Heart right ventricle (tissue), 16 donors: ENCODE results near the gene IARS2. TPM values are rescaled to one million over a fixed set of nuclear protein-coding genes. Genes with fewer than 3 reads are reported as not detected.
"Not testable (repeated sequence)": the region's sequence is repeated elsewhere in the genome, so short reads cannot be mapped to it uniquely, and the experiment has no call there.

ENCODE experiments used
- ATAC-seq, 8 donors: fragments of 200-7000 bp; cut with Tn5 transposase; one replicate each; pipeline ENCODE4 v1.9.1; 2020; ENCODE audit warnings: mild to moderate bottlenecking in 8 of 8, moderate library complexity in 8 of 8, moderate number of reproducible peaks in 1 of 8
- DNase-seq, 2 donors: peaks; one replicate each; pipeline ENCODE4 v3.0.0-alpha.2; 2020
- H3K27ac ChIP-seq, 10 donors: fragments of 200-600 bp; sonication (generic) in 2 of 10; one replicate each; pipeline versions ENCODE4 v1.5.0 to v1.8.0; 2020 to 2022; ENCODE audit warnings: mild to moderate bottlenecking in 3 of 10
- H3K27me3 ChIP-seq, 7 donors: fragments of 200-600 bp; one replicate each; pipeline ENCODE4 v1.8.0; 2021 to 2022; ENCODE audit warnings: mild to moderate bottlenecking in 2 of 7
- H3K36me3 ChIP-seq, 9 donors: fragments of 200-600 bp; sonication (generic) in 1 of 9; one replicate each; pipeline versions ENCODE4 v1.5.0 to v1.8.0; 2020 to 2022; ENCODE audit warnings: mild to moderate bottlenecking in 2 of 9
- H3K4me1 ChIP-seq, 9 donors: fragments of 200-600 bp; sonication (generic) in 1 of 9; one replicate each; pipeline versions ENCODE4 v1.5.0 to v1.8.0; 2020 to 2022; ENCODE audit warnings: mild to moderate bottlenecking in 4 of 9
- H3K4me3 ChIP-seq, 10 donors: fragments of 200-600 bp; sonication (generic) in 2 of 10; one replicate each; pipeline versions ENCODE4 v1.5.0 to v1.8.0; 2020 to 2022; ENCODE audit warnings: mild to moderate bottlenecking in 7 of 10, moderate library complexity in 2 of 10
- H3K9me3 ChIP-seq, 11 donors: fragments of 200-600 bp in 10 of 11; sonication (generic) in 2 of 11; one replicate each; pipeline versions ENCODE4 v1.5.0 to v1.8.0; 2013 to 2022; ENCODE audit warnings: mild to moderate bottlenecking in 2 of 11, control low read depth in 1 of 11, moderate library complexity in 1 of 11
- CTCF ChIP-seq, 9 donors: fragments of 200-600 bp; sonication (generic) in 2 of 9; IDR thresholded peaks; one replicate each; pipeline versions ENCODE4 v1.5.0 to v1.8.0; 2021 to 2022; ENCODE audit warnings: antibody characterized with exemption in 9 of 9, mild to moderate bottlenecking in 5 of 9, moderate library complexity in 1 of 9
- WGBS, 2 donors: extraction: QIAGEN DNeasy Blood & Tissue Kit; methylation state at CpG; one replicate each; pipeline ENCODE4 v1.1.7; 2013; ENCODE audit warnings: inconsistent platforms in 1 of 2; 5-methylcytosine and 5-hydroxymethylcytosine counted together
- intact Hi-C, 10 donors: fragments of 100-400 bp; cut with DNase I; formaldehyde crosslinking; loops; one replicate each; pipeline versions ENCODE4 v1.11.1 to v1.14.2; 2022
- polyA plus RNA-seq, 2 donors: library from polyadenylated mRNA; stranded (reverse); fragments of 200-250 nt; gene quantifications; one replicate each; pipeline ENCODE4 v1.2.3, GENCODE V29; 2013
- total RNA-seq, 10 donors: library from RNA; stranded (reverse); fragmentation: NEBNext Ultra II Directional in 3 of 10; extraction: Animal tissue kit (Norgen Biotek cat#: 25700) in 3 of 10; gene quantifications; one replicate each; pipeline versions ENCODE4 v1.2.1 to v1.2.4, GENCODE V29; 2021 to 2023
- donor health status: Arrhythmogenic right ventricular cardiomyopathy.
- donor health status: ischemic (EF 13 %, LVEDD 7.1; RV severe dilation, severe dysfunction).
- donor health status: healthy with polysubstance abuse.
- donor health status: DM: no; HTN: yes; CAD: no.
- donor health status: DM: no; HTN: no; CAD: no.
- donor health status: ischemic (EF 25% LVEDD 6.9; RV normal size, moderate dysfunction).
- donor health status: ischemic (EF 25% LVEDD 5.7; RV mildly dilated, moderate dysfunction).
- donor health status: healthy.
- donor health status: DM: yes; HTN: yes; CAD: no.
- donor health status: Ischemic cardiomyopathy.
- donor health status: ischemic (EF 35%, LVEDD 5.7; RV mildly dilated, moderate dysfunction).
- donor health status: nonischemic (EF 11% LVEDD 7.7; RV severe dilation, severe dysfunction).
- donor health status: DM: yes; HTN: yes; CAD: no.
- donor health status: PGD.
- donor health status: ischemic (EF 29% LVEDD 5.4; RV normal size, mild dysfunction).
- donor health status: nonischemic (EF 23%, LVEDD 6.1; RV moderate dilation, normal function).

The IARS2 gene
- total and polyA plus RNA-seq, 12 donors, result 12.1 to 91.9 (median 80.1) TPM

GRCh38 chr1:220089650-220090556, 4.0 kb upstream of the IARS2 start, which contains the start of gene BPNT1:
Gene BPNT1 (minus strand): TSS chr1:220089788. CDS start chr1:220079846, 9,942 bp downstream.
- H3K9me3 ChIP-seq, result no peaks in the 10 kb centered on the region
- no peak for TF ChIP-seq CTCF (IDR thresholded peaks at IDR 0.05)
- H3K27ac ChIP-seq, result peak within 1 kb of the TSS in 8 of 10 donors; percentile 32 to 84 (median 54)
- no peaks in the 10 kb centered on the region for H3K27me3 ChIP-seq
- H3K36me3 ChIP-seq, result no peaks in the 10 kb centered on the region
- peaks cover 0 to 26% (median 10%) of the 10 kb centered on the region in 9 donors for H3K4me1 ChIP-seq
- intact Hi-C loops, result loop anchor here in 3 of 10 donors (5.0 kb wide), 2 partner anchors 43 to 182 kb away; partner anchors contain the start of genes EPRS1 (in 2 of the 3) and RAB3GAP2 (in 1 of the 3)
- ATAC-seq (peak; percentile 82 to 92 (median 86)), DNase-seq (peak; percentile 92 to 96)
- 7 to 9% methylated on average over 35 of the region's 35 CpGs for WGBS, 2 donors
- peak within 1 kb of the TSS; percentile 28 to 81 (median 67) for H3K4me3 ChIP-seq

- ATAC-seq (no peak), DNase-seq (no peak)
- peaks cover 0 to 38% (median 20%) of the 10 kb centered on the region in 9 donors for H3K4me1 ChIP-seq
- no peak overlapping the region for H3K4me3 ChIP-seq
- no peaks in the 10 kb centered on the region for H3K9me3 ChIP-seq
- no peak for TF ChIP-seq CTCF (IDR thresholded peaks at IDR 0.05)
- intact Hi-C loops, result loop anchor here in 1 of 10 donors (5.0 kb wide), 1 partner anchor 180 kb away; the partner anchor contains the start of gene RAB3GAP2
- H3K36me3 ChIP-seq, result peaks cover 0 to 20% (median 15%) of the 10 kb centered on the region in 9 donors
- 98% methylated on average over 1 of the region's 1 CpG for WGBS, 2 donors
- no peaks in the 10 kb centered on the region for H3K27me3 ChIP-seq
- H3K27ac ChIP-seq, result no peak overlapping the region
Observed at GRCh38 chr1:220092694-220093093, 1.2 kb upstream of the IARS2 start.

GRCh38 chr1:220093361-220094015, 444 bp upstream of the IARS2 start:
- H3K9me3 ChIP-seq, result no peaks in the 10 kb centered on the region
- no peak for DNase-seq
- TF ChIP-seq CTCF (IDR thresholded peaks at IDR 0.05), result no peak
- H3K36me3 ChIP-seq, result peaks cover 0 to 28% (median 15%) of the 10 kb centered on the region in 9 donors
- H3K4me1 ChIP-seq, result peaks cover 0 to 37% (median 20%) of the 10 kb centered on the region in 9 donors
- 21 to 23% methylated on average over 12 of the region's 12 CpGs for WGBS, 2 donors
- peak overlapping the region; percentile 80 to 100 (median 94) for H3K4me3 ChIP-seq
- intact Hi-C loops, result loop anchor here in 1 of 10 donors (5.0 kb wide), 1 partner anchor 179 kb away; the partner anchor contains the start of gene RAB3GAP2
- H3K27ac ChIP-seq, result peak overlapping the region in 6 of 10 donors; percentile 83 to 93 (median 90)
- no peaks in the 10 kb centered on the region for H3K27me3 ChIP-seq
- no peak for ATAC-seq

GRCh38 chr1:220099826-220100225, 5.9 kb downstream of the IARS2 start:
- no peak overlapping the region for H3K4me3 ChIP-seq
- intact Hi-C loops, result loop anchor here in 3 of 10 donors (10.0 kb wide), 3 partner anchors 75 to 435 kb away; no protein-coding TSS in a partner anchor
- H3K36me3 ChIP-seq, result peaks cover 0 to 90% (median 41%) of the 10 kb centered on the region in 9 donors
- no peaks in the 10 kb centered on the region for H3K27me3 ChIP-seq
- H3K4me1 ChIP-seq, result peaks cover 0 to 23% (median 14%) of the 10 kb centered on the region in 9 donors
- peak overlapping the region in 2 of 10 donors; percentile 9 to 10 for H3K27ac ChIP-seq
- ATAC-seq, result no peak
- no peak for TF ChIP-seq CTCF (IDR thresholded peaks at IDR 0.05)
- DNase-seq, result no peak
- H3K9me3 ChIP-seq, result no peaks in the 10 kb centered on the region

GRCh38 chr1:220110473-220110872, 16.5 kb downstream of the IARS2 start:
- ATAC-seq, H3K4me1 ChIP-seq, DNase-seq, H3K9me3 ChIP-seq, H3K4me3 ChIP-seq, intact Hi-C loops, H3K27me3 ChIP-seq, H3K27ac ChIP-seq: not testable (repeated sequence)
- H3K36me3 ChIP-seq, result peaks cover 0 to 96% (median 53%) of the 10 kb centered on the region in 9 donors
- 94 to 96% methylated on average over 6 of the region's 6 CpGs for WGBS, 2 donors

GRCh38 chr1:220112600-220112999, 18.7 kb downstream of the IARS2 start:
- H3K27me3 ChIP-seq, H3K9me3 ChIP-seq, ATAC-seq, H3K4me1 ChIP-seq, H3K27ac ChIP-seq, H3K4me3 ChIP-seq, intact Hi-C loops, DNase-seq: not testable (repeated sequence)
- peaks cover 0 to 96% (median 50%) of the 10 kb centered on the region in 9 donors for H3K36me3 ChIP-seq
- 97 to 98% methylated on average over 4 of the region's 4 CpGs for WGBS, 2 donors
